PC-9 (cell line): ENCODE measurements around the gene LRMDA.

Source experiments
- CTCF ChIP-seq: fragments of 200-600 bp; sonication (generic); conservative IDR thresholded peaks from 2 replicates; pipeline ENCODE4 v1.6.1; 2017; ENCODE audit warnings: mixed run types, antibody characterized with exemption, mild to moderate bottlenecking, moderate library complexity
- EZH2 ChIP-seq: fragments of 200-600 bp; sonication (generic); IDR thresholded peaks from 2 replicates; pipeline ENCODE4 v1.8.0; 2017; ENCODE audit warnings: antibody characterized with exemption, low read depth

GRCh38 chr10:75761289-75761688 is 329.9 kb downstream of the LRMDA start:
- no peak for TF ChIP-seq CTCF
- TF ChIP-seq EZH2 = no peak
